ENCODE results near the gene NOSTRIN.

GRCh38 chr2:168907940-168908662 lies 105.7 kb downstream of the NOSTRIN start:
- TF ChIP-seq GATA2 (IDR thresholded peaks at IDR 0.05; ENCODE audit: low read depth, low read length) (no peak), GATA3 (IDR thresholded peaks at IDR 0.05; ENCODE audit: low read depth, low read length) (no peak)

Measured in SH-SY5Y (cell line).